Esophagus muscularis mucosa (tissue), 3 donors: ENCODE data around the gene ZNF784.

ENCODE experiments used
- POLR2AphosphoS5 ChIP-seq, 2 donors: sonication (generic); formaldehyde crosslinking; IDR thresholded peaks; one replicate each; pipeline ENCODE4 v1.6.1; 2017; ENCODE audit warnings: antibody characterized with exemption in 2 of 2
- TF ChIP-seq, protein P1 (sequence below), 3 experiments: fragments of 200-600 bp in 2 of 3; fragments of 450-650 bp in 1 of 3; sonication (generic) in 2 of 3; IDR thresholded peaks; one replicate each; pipeline ENCODE4 v1.5.1; 2017 to 2019; ENCODE audit warnings: antibody characterized with exemption in 3 of 3, mild to moderate bottlenecking in 2 of 3, moderate library complexity in 1 of 3

DNA sequence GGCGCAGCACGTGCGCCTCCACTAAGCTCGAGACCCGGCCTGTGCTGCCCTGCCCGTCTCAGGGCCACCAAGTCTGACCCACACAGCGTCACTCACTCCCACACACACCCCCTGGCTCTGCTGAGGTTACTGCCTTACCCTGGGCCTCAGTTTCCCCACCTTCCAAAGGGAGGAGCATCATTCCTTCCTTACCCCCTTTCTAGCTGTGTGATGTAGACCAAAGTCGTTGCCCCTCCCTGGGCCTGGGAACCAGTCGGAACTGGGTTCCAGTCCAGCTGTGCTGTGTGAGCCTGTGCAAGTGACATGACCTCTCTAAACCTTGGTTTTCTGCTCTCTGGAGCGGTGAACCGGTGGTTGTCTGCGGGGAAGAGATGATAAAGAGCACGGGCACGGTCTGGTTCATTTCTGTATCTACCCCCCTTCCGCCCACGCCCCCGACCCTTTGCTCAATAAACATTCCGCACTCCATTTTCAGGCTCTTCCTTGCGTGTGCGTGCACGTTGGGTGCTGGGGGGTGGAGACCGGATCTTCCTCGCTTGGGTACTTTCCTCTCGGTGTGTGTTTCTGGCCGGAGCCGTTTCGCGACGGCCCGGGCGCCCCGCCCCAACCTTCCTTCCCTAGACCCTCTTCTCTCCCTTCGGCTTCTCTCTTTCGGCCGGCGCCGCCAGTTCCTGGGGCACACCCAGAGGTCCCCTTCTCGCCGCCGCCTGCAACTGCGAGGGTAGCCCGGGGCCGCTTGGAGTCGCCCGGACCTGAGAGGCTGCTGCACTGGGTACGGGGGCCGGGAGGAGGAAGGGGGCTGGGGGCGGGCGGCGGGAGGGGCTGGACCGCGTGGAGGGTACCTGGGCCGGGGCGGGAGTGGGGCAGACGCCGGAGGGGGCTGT lies 18.9 kb upstream of the ZNF784 start, which contains the start of gene ZNF581:
- TF ChIP-seq, protein P1, sequence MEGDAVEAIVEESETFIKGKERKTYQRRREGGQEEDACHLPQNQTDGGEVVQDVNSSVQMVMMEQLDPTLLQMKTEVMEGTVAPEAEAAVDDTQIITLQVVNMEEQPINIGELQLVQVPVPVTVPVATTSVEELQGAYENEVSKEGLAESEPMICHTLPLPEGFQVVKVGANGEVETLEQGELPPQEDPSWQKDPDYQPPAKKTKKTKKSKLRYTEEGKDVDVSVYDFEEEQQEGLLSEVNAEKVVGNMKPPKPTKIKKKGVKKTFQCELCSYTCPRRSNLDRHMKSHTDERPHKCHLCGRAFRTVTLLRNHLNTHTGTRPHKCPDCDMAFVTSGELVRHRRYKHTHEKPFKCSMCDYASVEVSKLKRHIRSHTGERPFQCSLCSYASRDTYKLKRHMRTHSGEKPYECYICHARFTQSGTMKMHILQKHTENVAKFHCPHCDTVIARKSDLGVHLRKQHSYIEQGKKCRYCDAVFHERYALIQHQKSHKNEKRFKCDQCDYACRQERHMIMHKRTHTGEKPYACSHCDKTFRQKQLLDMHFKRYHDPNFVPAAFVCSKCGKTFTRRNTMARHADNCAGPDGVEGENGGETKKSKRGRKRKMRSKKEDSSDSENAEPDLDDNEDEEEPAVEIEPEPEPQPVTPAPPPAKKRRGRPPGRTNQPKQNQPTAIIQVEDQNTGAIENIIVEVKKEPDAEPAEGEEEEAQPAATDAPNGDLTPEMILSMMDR (IDR thresholded peaks at IDR 0.05), result peak in 1 of 3 experiments; percentile 30
- peak; percentile 63 to 68 for TF ChIP-seq POLR2AphosphoS5 (IDR thresholded peaks at IDR 0.05)
